Psoas muscle (tissue), 8 donors: ENCODE measurements around the gene TPCN1. TPM values are rescaled to one million over a fixed set of nuclear protein-coding genes. Genes with fewer than 3 reads are reported as not detected.
A peak's percentile ranks its signal among the peaks of the same experiment; 100 is the strongest.

Source experiments
- ATAC-seq, 4 donors: fragments of 200-7000 bp; cut with Tn5 transposase; one replicate each; pipeline ENCODE4 v1.9.1; 2020; ENCODE audit warnings: moderate library complexity in 3 of 4, mild to moderate bottlenecking in 2 of 4
- DNase-seq, 2 donors: peaks; one replicate each; pipeline ENCODE4 v3.0.0-alpha.2; 2020
- H3K27ac ChIP-seq: fragments of 200-600 bp; one replicate; pipeline ENCODE4 v1.8.0; 2022
- H3K27me3 ChIP-seq, 3 donors: fragments of 200-600 bp in 1 of 3; one replicate each; pipeline versions ENCODE4 v1.6.1 to v1.8.0; 2013 to 2022; ENCODE audit warnings: low read length in 2 of 3, mild to moderate bottlenecking in 2 of 3, moderate library complexity in 1 of 3; ENCODE audit not compliant: insufficient read depth in 3 of 3
- H3K36me3 ChIP-seq, 2 donors: fragments of 200-600 bp in 1 of 2; one replicate each; pipeline versions ENCODE4 v1.6.1 to v1.8.0; 2013 to 2022; ENCODE audit warnings: low read depth in 1 of 2, mild to moderate bottlenecking in 1 of 2, moderate library complexity in 1 of 2; ENCODE audit not compliant: insufficient read depth in 1 of 2
- H3K4me1 ChIP-seq: fragments of 200-600 bp; one replicate; pipeline ENCODE4 v1.8.0; 2022
- H3K4me3 ChIP-seq: fragments of 200-600 bp; one replicate; pipeline ENCODE4 v1.8.0; 2022; ENCODE audit warnings: mild to moderate bottlenecking
- H3K9me3 ChIP-seq: fragments of 200-600 bp; one replicate; pipeline ENCODE4 v1.8.0; 2022
- CTCF ChIP-seq: fragments of 200-600 bp; IDR thresholded peaks from one replicate; pipeline ENCODE4 v1.8.0; 2022; ENCODE audit warnings: antibody characterized with exemption
- WGBS, 3 donors: extraction: QIAGEN DNeasy Blood & Tissue Kit; methylation state at CpG; one replicate each; pipeline versions ENCODE4 v1.1.6 to v1.1.7; 2013; 5-methylcytosine and 5-hydroxymethylcytosine counted together
- intact Hi-C, 2 donors: fragments of 100-400 bp; cut with DNase I; formaldehyde crosslinking; loops; one replicate each; pipeline versions ENCODE4 v1.11.0 to v1.14.2; 2022
- polyA plus RNA-seq, 3 donors: library from polyadenylated mRNA; stranded (reverse); fragments of 200-250 nt; gene quantifications; one replicate each; pipeline ENCODE4 v1.2.3, GENCODE V29; 2013
- total RNA-seq, 4 donors: library from RNA; stranded (reverse); fragmentation: NEBNext Ultra II Directional in 2 of 4; extraction: Animal tissue kit (Norgen Biotek cat#: 25700) in 2 of 4; gene quantifications; one replicate each; pipeline versions ENCODE4 v1.2.1 to v1.2.4, GENCODE V29; 2021 to 2023
- donor health status: healthy with polysubstance abuse.
- donor health status: DM: no; HTN: no; CAD: no; lungs with moderate emphysema.
- donor health status: Bipolar disorder and iron deficiency.
- donor health status: healthy.
- donor health status: DM: yes; HTN: yes; CAD: no.
- donor health status: DM: no; HTN: no; CAD: no.
- donor health status: DM: no; HTN: no; CAD: no.
- donor health status: DM: yes; HTN: yes; CAD: no.

Gene TPCN1
- total and polyA plus RNA-seq, 7 donors = 7.6 to 36.2 (median 25.2) TPM

DNA sequence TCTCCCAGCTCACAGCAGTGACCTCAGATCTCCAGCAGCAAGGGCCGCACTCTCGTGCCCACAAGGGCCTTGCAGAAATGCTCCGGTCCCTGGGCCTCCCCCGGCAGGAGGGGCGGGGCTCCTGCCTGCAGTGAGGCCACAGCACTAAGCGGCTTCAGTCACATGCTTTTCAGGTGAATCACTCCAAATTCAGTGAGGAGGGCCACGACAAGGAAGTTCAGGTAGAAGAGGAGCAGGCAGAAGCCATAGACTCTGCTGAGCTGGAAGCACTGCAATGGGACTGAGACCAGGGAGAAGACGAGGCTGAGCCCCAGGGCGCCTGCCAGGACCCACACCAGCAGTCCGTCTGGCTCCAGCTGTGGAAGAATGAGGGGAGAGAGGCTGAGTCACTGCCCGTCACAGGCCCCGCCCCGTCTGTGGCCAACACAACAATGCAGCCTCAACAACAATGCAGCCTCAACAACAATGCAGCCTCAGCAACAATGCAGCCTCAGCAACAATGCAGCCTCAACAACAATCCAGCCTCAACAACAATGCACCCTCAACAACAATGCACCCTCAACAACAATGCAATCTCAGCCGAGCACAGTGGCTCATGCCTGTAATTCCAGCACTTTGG, 78.5 kb downstream of the TPCN1 start:
- peak overlapping the region; percentile 82 for H3K27ac ChIP-seq
- H3K27me3 ChIP-seq = no peaks in the 10 kb centered on the region
- DNase-seq (peak; percentile 73 to 78), ATAC-seq (peak; percentile 60 to 73 (median 64))
- TF ChIP-seq CTCF = no peak
- H3K4me1 ChIP-seq = peaks cover 23% of the 10 kb centered on the region
- 25 to 38% (median 36%) methylated on average over 14 of the region's 14 CpGs for WGBS, 3 donors
- intact Hi-C loops = no loop called here
- peaks cover 0 to 55% of the 10 kb centered on the region in 2 donors for H3K36me3 ChIP-seq
- no peak overlapping the region for H3K4me3 ChIP-seq
- no peaks in the 10 kb centered on the region for H3K9me3 ChIP-seq

GRCh38 chr12:113301811-113302210, 80.5 kb downstream of the TPCN1 start:
- peaks cover 23% of the 10 kb centered on the region for H3K4me1 ChIP-seq
- no peaks in the 10 kb centered on the region for H3K9me3 ChIP-seq
- H3K36me3 ChIP-seq = peaks cover 0 to 54% of the 10 kb centered on the region in 2 donors
- H3K27ac ChIP-seq = no peak overlapping the region
- WGBS, 3 donors = 91 to 97% (median 93%) methylated on average over 6 of the region's 6 CpGs
- no peak for TF ChIP-seq CTCF
- no peak overlapping the region for H3K4me3 ChIP-seq
- H3K27me3 ChIP-seq = no peaks in the 10 kb centered on the region
- intact Hi-C loops = no loop called here
- DNase-seq = peak in 1 of 2 donors; percentile 3
- ATAC-seq = no peak

- Histone ChIP-seq H3K4me3 (no peak overlapping the region), H3K4me1 (peaks cover 23% of the 10 kb centered on the region), H3K27me3 (no peaks in the 10 kb centered on the region), H3K9me3 (no peaks in the 10 kb centered on the region), H3K36me3 (peaks cover 0 to 52% of the 10 kb centered on the region in 2 donors), H3K27ac (no peak overlapping the region)
- no peak for ATAC-seq
- DNase-seq = peak in 1 of 2 donors; percentile 4
- intact Hi-C loops = no loop called here
- 85 to 92% (median 91%) methylated on average over 8 of the region's 8 CpGs for WGBS, 3 donors
- no peak for TF ChIP-seq CTCF
These were observed 81.2 kb downstream of the TPCN1 start for GRCh38 chr12:113302466-113302865.

DNA sequence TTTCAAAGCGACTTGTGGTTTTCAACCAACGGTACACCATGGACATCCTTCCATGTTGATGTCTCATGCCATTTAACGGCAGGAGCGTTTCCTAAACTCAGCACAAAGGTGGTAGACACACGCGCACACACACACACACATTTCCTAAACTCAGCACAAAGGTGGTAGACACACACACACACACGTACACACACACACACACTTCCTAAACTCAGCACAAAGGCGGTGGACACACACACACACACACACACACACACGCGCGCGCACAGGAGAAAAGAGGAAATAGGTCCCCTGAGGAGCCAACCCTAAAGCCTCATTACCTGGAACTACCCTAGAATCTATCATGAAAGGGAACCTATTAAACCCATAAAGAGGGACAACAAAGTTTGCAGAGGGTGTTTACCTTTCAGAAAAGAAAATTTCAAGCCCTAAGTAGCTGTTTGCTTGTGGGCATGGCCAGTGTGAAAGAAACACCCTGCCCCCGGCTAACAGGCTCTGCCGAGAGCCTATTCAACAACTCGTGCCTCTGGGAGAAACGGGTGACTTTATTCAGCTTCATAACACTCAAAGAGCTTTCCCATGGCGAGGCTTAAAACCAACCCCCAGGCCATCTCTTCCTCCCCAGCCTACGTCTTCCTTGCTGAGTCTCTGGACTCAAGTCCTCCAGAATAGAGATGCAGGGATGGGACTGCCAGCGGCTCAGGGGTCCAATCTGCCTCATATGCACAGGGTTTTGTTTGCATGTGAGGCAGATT, 81.8 kb downstream of the TPCN1 start:
- intact Hi-C loops = no loop called here
- peak in 1 of 2 donors; percentile 18 for DNase-seq

More for the DNA sequence above, 81.8 kb downstream of the TPCN1 start:
- Histone ChIP-seq H3K9me3 (no peaks in the 10 kb centered on the region), H3K4me3 (no peak overlapping the region), H3K36me3 (peaks cover 0 to 56% of the 10 kb centered on the region in 2 donors), H3K4me1 (peaks cover 18% of the 10 kb centered on the region), H3K27ac (no peak overlapping the region), H3K27me3 (no peaks in the 10 kb centered on the region)
- WGBS, 3 donors = 74 to 84% (median 77%) methylated on average over 19 of the region's 19 CpGs
- TF ChIP-seq CTCF = no peak
- no peak for ATAC-seq
